ENCODE data around the gene HSD17B4. TPM values are rescaled to one million over a fixed set of nuclear protein-coding genes. Genes with fewer than 3 reads are reported as not detected.

HSD17B4 gene
- total and polyA plus RNA-seq, 9 of the 15 experiments (the other 6 are each of a cell fraction or from before 2014, with no cell fraction given): 50.6 to 187 (median 94.6) TPM

DNA sequence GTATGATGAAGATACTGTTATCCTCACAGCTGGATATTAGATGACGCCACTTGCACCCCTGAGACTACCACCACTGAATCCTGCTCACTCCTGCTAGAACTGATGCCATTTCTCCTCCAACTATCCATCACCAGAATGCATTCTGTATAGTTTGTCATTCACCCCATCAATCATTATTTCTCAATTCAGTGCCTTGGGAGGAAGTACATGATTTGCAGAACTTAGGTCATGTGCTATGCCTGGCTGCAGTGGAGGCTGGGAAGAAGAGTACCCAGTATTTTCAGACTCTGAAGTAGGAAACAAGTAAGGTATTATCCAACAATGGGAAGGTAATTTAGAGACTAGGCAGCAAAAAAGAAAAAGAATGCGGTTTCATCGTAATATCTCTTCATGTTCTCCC lies 26.2 kb upstream of the HSD17B4 start (continued):
- TF ChIP-seq PBX2 (CRISPR knock-in tag; IDR thresholded peaks at IDR 0.05; ENCODE audit: low read depth): no peak
- TF ChIP-seq PBX2 (tag; conservative IDR thresholded peaks at IDR 0.05; ENCODE audit: low read depth): peak; percentile 85
- TF ChIP-seq MAFK (IDR thresholded peaks at IDR 0.05; ENCODE audit: low read length): no peak
- TF ChIP-seq CREB1 (IDR thresholded peaks at IDR 0.05): no peak
- no peak for TF ChIP-seq CREB1 (CRISPR knock-in tag; IDR thresholded peaks at IDR 0.05)
- no peak for TF ChIP-seq ZNF174 (CRISPR knock-in tag; IDR thresholded peaks at IDR 0.05)
- no peak for TF ChIP-seq ZNF12 (CRISPR knock-in tag; IDR thresholded peaks at IDR 0.05)
- no peak for TF ChIP-seq MYC (IDR thresholded peaks at IDR 0.05; ENCODE audit: low read depth, low read length)
- TF ChIP-seq MYC (CRISPR knock-in tag; IDR thresholded peaks at IDR 0.05; ENCODE audit: borderline replicate concordance, low read depth): no peak
- peak; percentile 69 for TF ChIP-seq CEBPB (tag; IDR thresholded peaks at IDR 0.05)
- TF ChIP-seq, protein P1, sequence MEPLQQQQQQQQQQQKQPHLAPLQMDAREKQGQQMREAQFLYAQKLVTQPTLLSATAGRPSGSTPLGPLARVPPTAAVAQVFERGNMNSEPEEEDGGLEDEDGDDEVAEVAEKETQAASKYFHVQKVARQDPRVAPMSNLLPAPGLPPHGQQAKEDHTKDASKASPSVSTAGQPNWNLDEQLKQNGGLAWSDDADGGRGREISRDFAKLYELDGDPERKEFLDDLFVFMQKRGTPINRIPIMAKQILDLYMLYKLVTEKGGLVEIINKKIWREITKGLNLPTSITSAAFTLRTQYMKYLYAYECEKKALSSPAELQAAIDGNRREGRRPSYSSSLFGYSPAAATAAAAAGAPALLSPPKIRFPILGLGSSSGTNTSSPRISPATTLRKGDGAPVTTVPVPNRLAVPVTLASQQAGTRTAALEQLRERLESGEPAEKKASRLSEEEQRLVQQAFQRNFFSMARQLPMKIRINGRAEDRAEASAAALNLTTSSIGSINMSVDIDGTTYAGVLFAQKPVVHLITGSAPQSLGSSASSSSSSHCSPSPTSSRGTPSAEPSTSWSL (CRISPR knock-in tag; IDR thresholded peaks at IDR 0.05; ENCODE audit: borderline replicate concordance): no peak
- TF ChIP-seq, protein P2, sequence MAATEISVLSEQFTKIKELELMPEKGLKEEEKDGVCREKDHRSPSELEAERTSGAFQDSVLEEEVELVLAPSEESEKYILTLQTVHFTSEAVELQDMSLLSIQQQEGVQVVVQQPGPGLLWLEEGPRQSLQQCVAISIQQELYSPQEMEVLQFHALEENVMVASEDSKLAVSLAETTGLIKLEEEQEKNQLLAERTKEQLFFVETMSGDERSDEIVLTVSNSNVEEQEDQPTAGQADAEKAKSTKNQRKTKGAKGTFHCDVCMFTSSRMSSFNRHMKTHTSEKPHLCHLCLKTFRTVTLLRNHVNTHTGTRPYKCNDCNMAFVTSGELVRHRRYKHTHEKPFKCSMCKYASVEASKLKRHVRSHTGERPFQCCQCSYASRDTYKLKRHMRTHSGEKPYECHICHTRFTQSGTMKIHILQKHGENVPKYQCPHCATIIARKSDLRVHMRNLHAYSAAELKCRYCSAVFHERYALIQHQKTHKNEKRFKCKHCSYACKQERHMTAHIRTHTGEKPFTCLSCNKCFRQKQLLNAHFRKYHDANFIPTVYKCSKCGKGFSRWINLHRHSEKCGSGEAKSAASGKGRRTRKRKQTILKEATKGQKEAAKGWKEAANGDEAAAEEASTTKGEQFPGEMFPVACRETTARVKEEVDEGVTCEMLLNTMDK (IDR thresholded peaks at IDR 0.05; ENCODE audit: borderline replicate concordance, insufficient read depth, low read depth, low read length, poor library complexity, severe bottlenecking): no peak
- no peak for TF ChIP-seq NONO (IDR thresholded peaks at IDR 0.05; ENCODE audit: low read depth in 2 of 2, low read length in 1 of 2)
- TF ChIP-seq SMC3 (conservative IDR thresholded peaks at IDR 0.05; ENCODE audit: insufficient read depth, low read depth, low read length): no peak
- TF ChIP-seq ZNF3 (CRISPR knock-in tag; IDR thresholded peaks at IDR 0.05): no peak
- no peak for TF ChIP-seq DDX20 (tag; IDR thresholded peaks at IDR 0.05; ENCODE audit: low read depth)
- TF ChIP-seq HNRNPH1 (optimal IDR thresholded peaks at IDR 0.05; ENCODE audit: low read depth, low read length): no peak
- TF ChIP-seq ZNF695 (CRISPR knock-in tag; IDR thresholded peaks at IDR 0.05): no peak
- TF ChIP-seq POU5F1 (IDR thresholded peaks at IDR 0.05; ENCODE audit: borderline replicate concordance, low read depth, low read length, partially characterized antibody): no peak
- TF ChIP-seq TAF15 (IDR thresholded peaks at IDR 0.05; ENCODE audit: low read depth, low read length): no peak
- TF ChIP-seq CHCHD3 (CRISPR knock-in tag; IDR thresholded peaks at IDR 0.05): no peak
- no peak for TF ChIP-seq ZNF699 (CRISPR knock-in tag; IDR thresholded peaks at IDR 0.05; ENCODE audit: insufficient replicate concordance)
- TF ChIP-seq ZNF134 (CRISPR knock-in tag; conservative IDR thresholded peaks at IDR 0.05): no peak
